SK-N-SH treated with all-trans-retinoic acid at 6 μM for 48 hours (cell line): ENCODE data around the gene FUT1.
A peak's percentile ranks its signal among the peaks of the same experiment; 100 is the strongest.

Source experiments
- ATAC-seq: fragments of 200-7000 bp; cut with Tn5 transposase; 3 replicates; pipeline ENCODE4 v1.9.1; 2020; ENCODE audit warnings: mild to moderate bottlenecking, moderate library complexity
- ARNTL ChIP-seq: fragments of 450-650 bp; formaldehyde crosslinking; IDR thresholded peaks from 2 replicates; pipeline ENCODE4 v1.5.0; 2020; ENCODE audit warnings: low read depth, mild to moderate bottlenecking, moderate library complexity, borderline replicate concordance
- CSDC2 ChIP-seq: fragments of 250-450 bp; sonication (Bioruptor Pico); IDR thresholded peaks from 2 replicates; pipeline ENCODE4 v1.5.0; 2020; ENCODE audit warnings: mild to moderate bottlenecking, moderate library complexity
- ESRRG ChIP-seq: fragments of 250-450 bp; sonication (Bioruptor Pico); IDR thresholded peaks from 2 replicates; pipeline ENCODE4 v1.6.1; 2021; ENCODE audit warnings: mild to moderate bottlenecking
- GLIS3 ChIP-seq: fragments of 250-450 bp; sonication (Bioruptor Pico); IDR thresholded peaks from 2 replicates; pipeline ENCODE4 v1.5.0; 2020; ENCODE audit warnings: mild to moderate bottlenecking, moderate library complexity
- ISL1 ChIP-seq: fragments of 250-450 bp; sonication (Bioruptor Pico); IDR thresholded peaks from 2 replicates; pipeline ENCODE4 v2.1.2; 2022; ENCODE audit warnings: mild to moderate bottlenecking, moderate library complexity
- OSR1 ChIP-seq: fragments of 250-450 bp; sonication (Bioruptor Pico); IDR thresholded peaks from 2 replicates; pipeline ENCODE4 v1.8.0; 2022; ENCODE audit warnings: moderate library complexity, mild to moderate bottlenecking, inconsistent platforms
- PPARA ChIP-seq: fragments of 250-450 bp; sonication (Bioruptor Pico); IDR thresholded peaks from 2 replicates; pipeline ENCODE4 v1.5.0; 2020; ENCODE audit warnings: mild to moderate bottlenecking, borderline replicate concordance
- RARB ChIP-seq: fragments of 250-450 bp; sonication (Bioruptor Pico); IDR thresholded peaks from 2 replicates; pipeline ENCODE4 v1.8.0; 2021; ENCODE audit warnings: mild to moderate bottlenecking, moderate library complexity
- SNAI2 ChIP-seq: fragments of 250-450 bp; sonication (Bioruptor Pico); IDR thresholded peaks from 2 replicates; pipeline ENCODE4 v1.5.0; 2020; ENCODE audit warnings: mild to moderate bottlenecking, moderate library complexity
- TCF4 ChIP-seq: fragments of 250-450 bp; sonication (Bioruptor Pico); IDR thresholded peaks from 2 replicates; pipeline ENCODE4 v1.8.0; 2021; ENCODE audit warnings: mild to moderate bottlenecking, moderate library complexity, borderline replicate concordance
- TOX ChIP-seq: fragments of 250-450 bp; sonication (Bioruptor Pico); IDR thresholded peaks from 2 replicates; pipeline ENCODE4 v1.8.0; 2021; ENCODE audit warnings: mild to moderate bottlenecking, moderate library complexity, borderline replicate concordance
- ZFP3 ChIP-seq: fragments of 250-450 bp; sonication (Bioruptor Pico); IDR thresholded peaks from 2 replicates; pipeline ENCODE4 v1.5.0; 2020; ENCODE audit warnings: mild to moderate bottlenecking, moderate library complexity
- ZNF70 ChIP-seq: fragments of 450-650 bp; formaldehyde crosslinking; IDR thresholded peaks from 2 replicates; pipeline ENCODE4 v1.5.0; 2020; ENCODE audit warnings: mild to moderate bottlenecking, moderate library complexity
- TF ChIP-seq, protein P1 (sequence below): fragments of 250-450 bp; sonication (Bioruptor Pico); IDR thresholded peaks from 2 replicates; pipeline ENCODE4 v1.5.1; 2020; ENCODE audit warnings: low read depth, mild to moderate bottlenecking, moderate library complexity
- TF ChIP-seq, protein P2 (sequence below): fragments of 250-450 bp; sonication (Bioruptor Pico); IDR thresholded peaks from 2 replicates; pipeline ENCODE4 v1.8.0; 2020; ENCODE audit warnings: mild to moderate bottlenecking, moderate library complexity, borderline replicate concordance
- TF ChIP-seq, protein P3 (sequence below): fragments of 250-450 bp; sonication (Bioruptor Pico); IDR thresholded peaks from 2 replicates; pipeline ENCODE4 v1.5.1; 2021; ENCODE audit warnings: mild to moderate bottlenecking, moderate library complexity
- TF ChIP-seq, protein P4 (sequence below): fragments of 250-450 bp; sonication (Bioruptor Pico); IDR thresholded peaks from 2 replicates; pipeline ENCODE4 v1.8.0; 2021; ENCODE audit warnings: low read depth, mild to moderate bottlenecking, moderate library complexity, borderline replicate concordance

The FUT1 gene

DNA sequence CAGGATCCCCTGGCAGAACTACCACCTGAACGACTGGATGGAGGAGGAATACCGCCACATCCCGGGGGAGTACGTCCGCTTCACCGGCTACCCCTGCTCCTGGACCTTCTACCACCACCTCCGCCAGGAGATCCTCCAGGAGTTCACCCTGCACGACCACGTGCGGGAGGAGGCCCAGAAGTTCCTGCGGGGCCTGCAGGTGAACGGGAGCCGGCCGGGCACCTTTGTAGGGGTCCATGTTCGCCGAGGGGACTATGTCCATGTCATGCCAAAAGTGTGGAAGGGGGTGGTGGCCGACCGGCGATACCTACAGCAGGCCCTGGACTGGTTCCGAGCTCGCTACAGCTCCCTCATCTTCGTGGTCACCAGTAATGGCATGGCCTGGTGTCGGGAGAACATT is 49.1 kb downstream of the FUT1 start:
- TF ChIP-seq ISL1 (CRISPR knock-in tag) (no peak), TOX (CRISPR knock-in tag) (no peak), OSR1 (CRISPR knock-in tag) (no peak)
- TF ChIP-seq, protein P1, sequence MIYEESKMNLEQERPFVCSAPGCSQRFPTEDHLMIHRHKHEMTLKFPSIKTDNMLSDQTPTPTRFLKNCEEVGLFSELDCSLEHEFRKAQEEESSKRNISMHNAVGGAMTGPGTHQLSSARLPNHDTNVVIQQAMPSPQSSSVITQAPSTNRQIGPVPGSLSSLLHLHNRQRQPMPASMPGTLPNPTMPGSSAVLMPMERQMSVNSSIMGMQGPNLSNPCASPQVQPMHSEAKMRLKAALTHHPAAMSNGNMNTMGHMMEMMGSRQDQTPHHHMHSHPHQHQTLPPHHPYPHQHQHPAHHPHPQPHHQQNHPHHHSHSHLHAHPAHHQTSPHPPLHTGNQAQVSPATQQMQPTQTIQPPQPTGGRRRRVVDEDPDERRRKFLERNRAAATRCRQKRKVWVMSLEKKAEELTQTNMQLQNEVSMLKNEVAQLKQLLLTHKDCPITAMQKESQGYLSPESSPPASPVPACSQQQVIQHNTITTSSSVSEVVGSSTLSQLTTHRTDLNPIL: no peak
- ATAC-seq: no peak

DNA sequence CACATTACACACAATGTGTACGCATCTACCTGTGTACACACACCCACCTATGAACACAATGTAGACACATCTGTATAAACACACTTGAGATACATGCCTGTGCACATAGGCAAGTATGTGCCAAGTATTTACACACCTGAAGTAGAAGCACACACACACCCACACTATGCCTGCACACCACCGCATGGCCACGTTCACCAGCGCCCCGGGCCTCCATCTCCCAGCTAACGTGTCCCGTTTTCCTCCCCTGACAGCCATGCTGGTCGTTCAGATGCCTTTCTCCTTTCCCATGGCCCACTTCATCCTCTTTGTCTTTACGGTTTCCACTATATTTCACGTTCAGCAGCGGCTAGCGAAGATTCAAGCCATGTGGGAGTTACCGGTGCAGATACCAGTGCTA is 49.7 kb downstream of the FUT1 start:
- TF ChIP-seq GLIS3 (CRISPR knock-in tag) (no peak), CSDC2 (no peak), ARNTL (no peak), ISL1 (CRISPR knock-in tag) (no peak), RARB (CRISPR knock-in tag) (no peak)

DNA sequence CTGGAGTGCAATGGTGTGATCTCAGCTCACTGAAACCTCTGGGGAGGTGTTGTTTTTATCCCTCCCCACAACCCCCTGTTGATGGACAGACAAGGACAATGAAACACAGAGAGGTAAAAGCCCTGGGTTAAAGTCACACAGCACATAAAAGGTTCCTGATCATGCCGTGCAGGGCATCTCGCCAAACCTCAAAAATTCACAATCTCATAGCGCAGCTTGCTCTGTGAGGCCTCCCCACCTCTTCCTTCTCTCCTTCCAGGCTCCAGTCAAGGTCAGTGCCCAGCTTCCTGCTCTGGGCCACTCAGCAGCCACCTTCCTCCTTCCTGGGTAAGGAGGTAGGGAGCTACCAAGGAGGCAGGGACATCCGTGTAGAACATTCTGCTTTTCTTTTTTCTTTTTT is 54.4 kb downstream of the FUT1 start:
- TF ChIP-seq RARB (CRISPR knock-in tag): no peak
- TF ChIP-seq, protein P2, sequence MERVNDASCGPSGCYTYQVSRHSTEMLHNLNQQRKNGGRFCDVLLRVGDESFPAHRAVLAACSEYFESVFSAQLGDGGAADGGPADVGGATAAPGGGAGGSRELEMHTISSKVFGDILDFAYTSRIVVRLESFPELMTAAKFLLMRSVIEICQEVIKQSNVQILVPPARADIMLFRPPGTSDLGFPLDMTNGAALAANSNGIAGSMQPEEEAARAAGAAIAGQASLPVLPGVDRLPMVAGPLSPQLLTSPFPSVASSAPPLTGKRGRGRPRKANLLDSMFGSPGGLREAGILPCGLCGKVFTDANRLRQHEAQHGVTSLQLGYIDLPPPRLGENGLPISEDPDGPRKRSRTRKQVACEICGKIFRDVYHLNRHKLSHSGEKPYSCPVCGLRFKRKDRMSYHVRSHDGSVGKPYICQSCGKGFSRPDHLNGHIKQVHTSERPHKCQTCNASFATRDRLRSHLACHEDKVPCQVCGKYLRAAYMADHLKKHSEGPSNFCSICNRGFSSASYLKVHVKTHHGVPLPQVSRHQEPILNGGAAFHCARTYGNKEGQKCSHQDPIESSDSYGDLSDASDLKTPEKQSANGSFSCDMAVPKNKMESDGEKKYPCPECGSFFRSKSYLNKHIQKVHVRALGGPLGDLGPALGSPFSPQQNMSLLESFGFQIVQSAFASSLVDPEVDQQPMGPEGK (CRISPR knock-in tag): no peak
- no peak for TF ChIP-seq ZNF70 (CRISPR knock-in tag)
- TF ChIP-seq ARNTL: no peak
- no peak for TF ChIP-seq SNAI2 (CRISPR knock-in tag)
- TF ChIP-seq ZFP3: no peak
- no peak for TF ChIP-seq PPARA (CRISPR knock-in tag)
- TF ChIP-seq, protein P3, sequence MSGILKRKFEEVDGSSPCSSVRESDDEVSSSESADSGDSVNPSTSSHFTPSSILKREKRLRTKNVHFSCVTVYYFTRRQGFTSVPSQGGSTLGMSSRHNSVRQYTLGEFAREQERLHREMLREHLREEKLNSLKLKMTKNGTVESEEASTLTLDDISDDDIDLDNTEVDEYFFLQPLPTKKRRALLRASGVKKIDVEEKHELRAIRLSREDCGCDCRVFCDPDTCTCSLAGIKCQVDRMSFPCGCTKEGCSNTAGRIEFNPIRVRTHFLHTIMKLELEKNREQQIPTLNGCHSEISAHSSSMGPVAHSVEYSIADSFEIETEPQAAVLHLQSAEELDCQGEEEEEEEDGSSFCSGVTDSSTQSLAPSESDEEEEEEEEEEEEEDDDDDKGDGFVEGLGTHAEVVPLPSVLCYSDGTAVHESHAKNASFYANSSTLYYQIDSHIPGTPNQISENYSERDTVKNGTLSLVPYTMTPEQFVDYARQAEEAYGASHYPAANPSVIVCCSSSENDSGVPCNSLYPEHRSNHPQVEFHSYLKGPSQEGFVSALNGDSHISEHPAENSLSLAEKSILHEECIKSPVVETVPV: no peak
- TF ChIP-seq, protein P4, sequence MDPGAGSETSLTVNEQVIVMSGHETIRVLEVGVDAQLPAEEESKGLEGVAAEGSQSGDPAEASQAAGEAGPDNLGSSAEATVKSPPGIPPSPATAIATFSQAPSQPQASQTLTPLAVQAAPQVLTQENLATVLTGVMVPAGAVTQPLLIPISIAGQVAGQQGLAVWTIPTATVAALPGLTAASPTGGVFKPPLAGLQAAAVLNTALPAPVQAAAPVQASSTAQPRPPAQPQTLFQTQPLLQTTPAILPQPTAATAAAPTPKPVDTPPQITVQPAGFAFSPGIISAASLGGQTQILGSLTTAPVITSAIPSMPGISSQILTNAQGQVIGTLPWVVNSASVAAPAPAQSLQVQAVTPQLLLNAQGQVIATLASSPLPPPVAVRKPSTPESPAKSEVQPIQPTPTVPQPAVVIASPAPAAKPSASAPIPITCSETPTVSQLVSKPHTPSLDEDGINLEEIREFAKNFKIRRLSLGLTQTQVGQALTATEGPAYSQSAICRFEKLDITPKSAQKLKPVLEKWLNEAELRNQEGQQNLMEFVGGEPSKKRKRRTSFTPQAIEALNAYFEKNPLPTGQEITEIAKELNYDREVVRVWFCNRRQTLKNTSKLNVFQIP (CRISPR knock-in tag): no peak
- no peak for TF ChIP-seq TOX (CRISPR knock-in tag)
- no peak for TF ChIP-seq ESRRG (CRISPR knock-in tag)
- TF ChIP-seq TCF4: no peak
- peak; percentile 92 for ATAC-seq

More for the DNA sequence above, 49.7 kb downstream of the FUT1 start:
- no peak for ATAC-seq
